Prostate gland (tissue), 2 donors: ENCODE results near the gene BAIAP2.

Experiments used
- POLR2AphosphoS5 ChIP-seq: sonication (generic); formaldehyde crosslinking; IDR thresholded peaks from one replicate; pipeline ENCODE4 v1.6.1; 2017; ENCODE audit warnings: antibody characterized with exemption
- TF ChIP-seq, protein P1 (sequence below), 4 experiments: fragments of 200-600 bp in 2 of 4; fragments of 450-650 bp in 2 of 4; sonication (generic) in 2 of 4; IDR thresholded peaks; 1 replicate in 3 of 4; 2 replicates in 1 of 4; pipeline ENCODE4 v1.5.1; 2016 to 2019; ENCODE audit warnings: antibody characterized with exemption in 4 of 4, mild to moderate bottlenecking in 2 of 4, moderate library complexity in 2 of 4

DNA sequence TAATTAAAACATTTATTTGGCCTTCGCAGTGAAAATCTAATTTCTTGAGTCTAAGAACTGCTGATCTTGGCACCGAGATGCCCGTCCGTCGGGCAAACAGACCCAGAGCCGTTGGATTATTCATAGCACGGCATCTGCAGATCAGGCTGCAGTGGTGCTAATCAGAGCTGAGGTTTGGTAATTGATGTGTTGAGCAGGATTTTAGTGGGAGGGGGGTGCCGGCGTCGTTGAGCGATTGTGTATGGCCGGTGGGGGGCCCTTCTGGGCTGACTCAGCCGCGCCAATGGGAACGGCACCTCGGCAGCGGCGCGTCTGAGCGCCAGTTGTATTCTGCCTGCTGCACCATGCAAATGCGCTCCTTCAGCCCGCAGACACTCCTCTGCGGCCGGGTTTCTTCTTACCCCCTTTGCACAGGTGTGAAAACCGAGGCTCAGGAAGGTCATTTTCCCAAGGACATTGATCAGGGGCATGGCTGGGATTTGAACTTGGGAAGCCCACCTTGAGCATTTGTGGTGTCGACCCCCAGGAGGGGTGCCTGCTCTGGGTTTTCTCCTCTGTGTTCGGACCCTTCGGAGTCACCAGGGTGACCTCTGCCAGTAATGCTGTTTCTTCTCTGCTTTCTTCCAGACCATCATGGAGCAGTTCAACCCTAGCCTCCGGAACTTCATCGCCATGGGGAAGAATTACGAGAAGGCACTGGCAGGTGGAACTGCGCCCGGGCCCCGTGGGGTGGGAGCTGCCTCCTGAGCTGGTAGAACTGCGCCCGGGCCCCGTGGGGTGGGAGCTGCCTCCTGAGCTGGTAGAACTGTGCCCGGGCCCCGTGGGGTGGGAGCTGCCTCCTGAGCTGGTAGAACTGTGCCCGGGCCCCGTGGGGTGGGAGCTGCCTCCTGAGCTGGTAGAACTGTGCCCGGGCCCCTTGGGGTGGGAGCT lies 18.4 kb downstream of the BAIAP2 start:
- TF ChIP-seq, protein P1, sequence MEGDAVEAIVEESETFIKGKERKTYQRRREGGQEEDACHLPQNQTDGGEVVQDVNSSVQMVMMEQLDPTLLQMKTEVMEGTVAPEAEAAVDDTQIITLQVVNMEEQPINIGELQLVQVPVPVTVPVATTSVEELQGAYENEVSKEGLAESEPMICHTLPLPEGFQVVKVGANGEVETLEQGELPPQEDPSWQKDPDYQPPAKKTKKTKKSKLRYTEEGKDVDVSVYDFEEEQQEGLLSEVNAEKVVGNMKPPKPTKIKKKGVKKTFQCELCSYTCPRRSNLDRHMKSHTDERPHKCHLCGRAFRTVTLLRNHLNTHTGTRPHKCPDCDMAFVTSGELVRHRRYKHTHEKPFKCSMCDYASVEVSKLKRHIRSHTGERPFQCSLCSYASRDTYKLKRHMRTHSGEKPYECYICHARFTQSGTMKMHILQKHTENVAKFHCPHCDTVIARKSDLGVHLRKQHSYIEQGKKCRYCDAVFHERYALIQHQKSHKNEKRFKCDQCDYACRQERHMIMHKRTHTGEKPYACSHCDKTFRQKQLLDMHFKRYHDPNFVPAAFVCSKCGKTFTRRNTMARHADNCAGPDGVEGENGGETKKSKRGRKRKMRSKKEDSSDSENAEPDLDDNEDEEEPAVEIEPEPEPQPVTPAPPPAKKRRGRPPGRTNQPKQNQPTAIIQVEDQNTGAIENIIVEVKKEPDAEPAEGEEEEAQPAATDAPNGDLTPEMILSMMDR (IDR thresholded peaks at IDR 0.05) = no peak
- no peak for TF ChIP-seq POLR2AphosphoS5
